H9 (cell line): ENCODE data around the gene UBFD1. TPM values are rescaled to one million over a fixed set of nuclear protein-coding genes. Genes with fewer than 3 reads are reported as not detected.

Experiments used
- DNase-seq: peaks from one replicate; pipeline ENCODE4 v3.0.0-alpha.2; 2017
- H2AFZ ChIP-seq: one replicate; pipeline ENCODE4 v1.6.1; 2013; ENCODE audit warnings: mild to moderate bottlenecking, low read length, control low read depth, moderate library complexity
- H2AK5ac ChIP-seq: 2 replicates; pipeline ENCODE4 v1.6.1; 2013; ENCODE audit warnings: low read length, control low read depth, mixed read lengths; ENCODE audit not compliant: insufficient read length
- H2BK120ac ChIP-seq: one replicate; pipeline ENCODE4 v1.6.1; 2013; ENCODE audit warnings: low read depth, mild to moderate bottlenecking, low read length, control low read depth, inconsistent platforms; ENCODE audit not compliant: poor library complexity, severe bottlenecking
- H2BK12ac ChIP-seq: 2 replicates; pipeline ENCODE4 v1.6.1; 2013; ENCODE audit warnings: low read length, control low read depth, mixed read lengths, low read depth; ENCODE audit not compliant: insufficient read length
- H2BK15ac ChIP-seq: 2 replicates; pipeline ENCODE4 v1.6.1; 2013; ENCODE audit warnings: low read depth, low read length, control low read depth
- H2BK20ac ChIP-seq: one replicate; pipeline ENCODE4 v1.6.1; 2013; ENCODE audit warnings: low read depth, mild to moderate bottlenecking, low read length, control low read depth, inconsistent platforms; ENCODE audit not compliant: poor library complexity, severe bottlenecking
- H2BK5ac ChIP-seq: 2 replicates; pipeline ENCODE4 v1.6.1; 2013; ENCODE audit warnings: low read length, control low read depth, mixed read lengths; ENCODE audit not compliant: insufficient read length
- H3K14ac ChIP-seq: 2 replicates; pipeline ENCODE4 v1.6.1; 2013; ENCODE audit warnings: low read length, control low read depth; ENCODE audit not compliant: insufficient read depth
- H3K18ac ChIP-seq: 2 replicates; pipeline ENCODE4 v1.6.1; 2013; ENCODE audit warnings: low read depth, mild to moderate bottlenecking, mixed read lengths, low read length, control low read depth; ENCODE audit not compliant: insufficient read length
- H3K23ac ChIP-seq: 2 replicates; pipeline ENCODE4 v1.6.1; 2013; ENCODE audit warnings: low read length, control low read depth, mixed read lengths, low read depth; ENCODE audit not compliant: insufficient read length
- H3K23me2 ChIP-seq: 2 replicates; pipeline ENCODE4 v1.6.1; 2013; ENCODE audit warnings: low read depth, mild to moderate bottlenecking, mixed read lengths, low read length, control low read depth; ENCODE audit not compliant: insufficient read length, poor library complexity, severe bottlenecking
- H3K27ac ChIP-seq: 2 replicates; pipeline ENCODE4 v1.5.1; 2013; ENCODE audit warnings: low read length, control low read depth, mixed read lengths, low read depth; ENCODE audit not compliant: insufficient read length
- H3K27me3 ChIP-seq: 2 replicates; pipeline ENCODE4 v1.6.1; 2013; ENCODE audit warnings: low read length, control low read depth, inconsistent platforms; ENCODE audit not compliant: insufficient read depth
- H3K4ac ChIP-seq: 2 replicates; pipeline ENCODE4 v1.6.1; 2013; ENCODE audit warnings: low read depth, mild to moderate bottlenecking, control low read depth, inconsistent platforms, low read length, moderate library complexity
- H3K4me1 ChIP-seq: 2 replicates; pipeline ENCODE4 v1.6.1; 2013; ENCODE audit warnings: low read length, control low read depth, inconsistent platforms; ENCODE audit not compliant: insufficient read depth
- H3K4me2 ChIP-seq: 2 replicates; pipeline ENCODE4 v1.6.1; 2013; ENCODE audit warnings: low read length, control low read depth, mixed read lengths; ENCODE audit not compliant: insufficient read length, insufficient read depth
- H3K56ac ChIP-seq: 2 replicates; pipeline ENCODE4 v1.6.1; 2013; ENCODE audit warnings: low read depth, mild to moderate bottlenecking, mixed read lengths, low read length, control low read depth; ENCODE audit not compliant: insufficient read length
- H3K79me1 ChIP-seq: 2 replicates; pipeline ENCODE4 v1.6.1; 2013; ENCODE audit warnings: low read depth, mild to moderate bottlenecking, moderate library complexity, low read length, control low read depth, inconsistent platforms; ENCODE audit not compliant: insufficient read depth, poor library complexity, severe bottlenecking
- H3K79me2 ChIP-seq: 2 replicates; pipeline ENCODE4 v1.6.1; 2013; ENCODE audit warnings: low read length, control low read depth, inconsistent platforms; ENCODE audit not compliant: insufficient read depth
- H3K9ac ChIP-seq: 2 replicates; pipeline ENCODE4 v1.6.1; 2013; ENCODE audit warnings: low read length, control low read depth, mixed read lengths; ENCODE audit not compliant: insufficient read length; ENCODE audit errors: extremely low read depth
- H3K9me3 ChIP-seq: one replicate; pipeline ENCODE4 v1.6.1; 2013; ENCODE audit warnings: low read depth, low read length, inconsistent platforms; ENCODE audit not compliant: control insufficient read depth
- H3T11ph ChIP-seq: one replicate; pipeline ENCODE4 v1.6.1; 2013; ENCODE audit warnings: mild to moderate bottlenecking, low read length, control low read depth, inconsistent platforms
- H4K20me1 ChIP-seq: one replicate; pipeline ENCODE4 v1.6.1; 2013; ENCODE audit not compliant: control insufficient read depth, insufficient read length, insufficient read depth
- H4K5ac ChIP-seq: 2 replicates; pipeline ENCODE4 v1.6.1; 2013; ENCODE audit warnings: low read depth, mild to moderate bottlenecking, mixed read lengths, low read length, control low read depth; ENCODE audit not compliant: insufficient read length
- H4K8ac ChIP-seq: replicated peaks from 2 replicates; pipeline ENCODE4 v1.6.1; 2013; ENCODE audit warnings: low read length, control low read depth, mixed read lengths, low read depth; ENCODE audit not compliant: insufficient read length
- H4K91ac ChIP-seq: 2 replicates; pipeline ENCODE4 v1.6.1; 2013; ENCODE audit warnings: low read depth, mild to moderate bottlenecking, moderate library complexity, mixed read lengths, low read length, control low read depth; ENCODE audit not compliant: insufficient read length
- H3K27ac Mint-ChIP-seq, 3 experiments: 2 replicates in 2 of 3; 3 replicates in 1 of 3; pipeline ENCODE4 v1.8.0; 2020 to 2021; ENCODE audit warnings: mixed read lengths in 3 of 3, mild to moderate bottlenecking in 1 of 3, moderate library complexity in 1 of 3
- H3K27me3 Mint-ChIP-seq: 2 replicates; pipeline ENCODE4 v1.8.0; 2021; ENCODE audit warnings: low read depth, mild to moderate bottlenecking, moderate library complexity, mixed read lengths
- H3K36me3 Mint-ChIP-seq, 3 experiments: 2 replicates in 2 of 3; 3 replicates in 1 of 3; pipeline ENCODE4 v1.8.0; 2020 to 2021; ENCODE audit warnings: low read depth in 3 of 3, mixed read lengths in 3 of 3; ENCODE audit not compliant: insufficient read depth in 1 of 3
- H3K4me1 Mint-ChIP-seq, 2 experiments: 2 replicates each; pipeline ENCODE4 v1.8.0; 2020; ENCODE audit warnings: mixed read lengths in 2 of 2
- H3K4me3 Mint-ChIP-seq, 2 experiments: 2 replicates in 1 of 2; 3 replicates in 1 of 2; pipeline ENCODE4 v1.8.0; 2020 to 2021; ENCODE audit warnings: mild to moderate bottlenecking in 2 of 2, mixed read lengths in 2 of 2, moderate library complexity in 1 of 2
- H3K9me3 Mint-ChIP-seq, 2 experiments: 2 replicates in 1 of 2; 3 replicates in 1 of 2; pipeline ENCODE4 v1.8.0; 2020; ENCODE audit warnings: mild to moderate bottlenecking in 2 of 2, mixed read lengths in 2 of 2, moderate library complexity in 1 of 2
- CTCF ChIP-seq: fragments of 200-600 bp; sonication (generic); conservative IDR thresholded peaks from 3 replicates; pipeline ENCODE4 v1.8.0; 2021; ENCODE audit warnings: antibody characterized with exemption, mild to moderate bottlenecking
- WGBS: extraction: QIAGEN DNeasy Blood & Tissue Kit; methylation state at CpG from one replicate; pipeline ENCODE4 v1.1.7; 2013; ENCODE audit warnings: missing lambda C conversion rate, low lambda C conversion rate, mixed read lengths; ENCODE audit not compliant: insufficient read length; ENCODE audit errors: extremely low coverage; 5-methylcytosine and 5-hydroxymethylcytosine counted together
- total RNA-seq: library from RNA; stranded (reverse); gene quantifications from 2 replicates; pipeline ENCODE4 v1.2.1, GENCODE V29; 2021

UBFD1 gene
- total RNA-seq, 1 experiment from 2014 or later = 107 TPM

- Histone ChIP-seq H4K20me1 (no peaks in the 10 kb centered on the region), H3K4me1 (no peaks in the 10 kb centered on the region), H4K91ac (no peak overlapping the region), H3T11ph (no peak overlapping the region), H3K4me2 (no peak overlapping the region), H3K4ac (no peak overlapping the region), H3K56ac (no peak overlapping the region), H2BK15ac (no peak overlapping the region), H3K14ac (no peak overlapping the region), H2AK5ac (no peak overlapping the region), H3K27me3 (no peaks in the 10 kb centered on the region), H3K79me2 (no peaks in the 10 kb centered on the region), H2BK20ac (no peak overlapping the region), H2BK5ac (no peak overlapping the region), H3K23me2 (no peaks in the 10 kb centered on the region), H3K9me3 (no peaks in the 10 kb centered on the region), H2BK12ac (no peak overlapping the region), H3K79me1 (no peaks in the 10 kb centered on the region), H2AFZ (no peak overlapping the region), H3K27ac (no peak overlapping the region), H3K23ac (no peak overlapping the region), H3K9ac (no peak overlapping the region), H2BK120ac (no peak overlapping the region), H4K8ac (no peak overlapping the region), H4K5ac (no peak overlapping the region), H3K18ac (no peak overlapping the region)
- Mint-ChIP-seq H3K27me3 (no peaks in the 10 kb centered on the region), H3K9me3 (no peaks in the 10 kb centered on the region), H3K4me1 (no peaks in the 10 kb centered on the region), H3K27ac (peak overlapping the region in 1 of 3 experiments; percentile 34; a peak in 1 of 7 replicates), H3K36me3 (peaks cover 50 to 92% (median 88%) of the 10 kb centered on the region in 3 experiments), H3K4me3 (no peak overlapping the region)
- no peak for TF ChIP-seq CTCF
- no peak for DNase-seq
- WGBS = no CpG with 5 or more reads among the region's 3 CpGs
These were observed 10.1 kb downstream of the UBFD1 start for GRCh38 chr16:23567602-23568001.
